ENCODE measurements around the gene DOCK6. TPM values are rescaled to one million over a fixed set of nuclear protein-coding genes. Genes with fewer than 3 reads are reported as not detected.

DOCK6 gene
- total and polyA plus RNA-seq, 2 of the 13 experiments (the other 11 are each of a cell fraction or from before 2014, with no cell fraction given): 5.4 to 38.1 TPM

DNA sequence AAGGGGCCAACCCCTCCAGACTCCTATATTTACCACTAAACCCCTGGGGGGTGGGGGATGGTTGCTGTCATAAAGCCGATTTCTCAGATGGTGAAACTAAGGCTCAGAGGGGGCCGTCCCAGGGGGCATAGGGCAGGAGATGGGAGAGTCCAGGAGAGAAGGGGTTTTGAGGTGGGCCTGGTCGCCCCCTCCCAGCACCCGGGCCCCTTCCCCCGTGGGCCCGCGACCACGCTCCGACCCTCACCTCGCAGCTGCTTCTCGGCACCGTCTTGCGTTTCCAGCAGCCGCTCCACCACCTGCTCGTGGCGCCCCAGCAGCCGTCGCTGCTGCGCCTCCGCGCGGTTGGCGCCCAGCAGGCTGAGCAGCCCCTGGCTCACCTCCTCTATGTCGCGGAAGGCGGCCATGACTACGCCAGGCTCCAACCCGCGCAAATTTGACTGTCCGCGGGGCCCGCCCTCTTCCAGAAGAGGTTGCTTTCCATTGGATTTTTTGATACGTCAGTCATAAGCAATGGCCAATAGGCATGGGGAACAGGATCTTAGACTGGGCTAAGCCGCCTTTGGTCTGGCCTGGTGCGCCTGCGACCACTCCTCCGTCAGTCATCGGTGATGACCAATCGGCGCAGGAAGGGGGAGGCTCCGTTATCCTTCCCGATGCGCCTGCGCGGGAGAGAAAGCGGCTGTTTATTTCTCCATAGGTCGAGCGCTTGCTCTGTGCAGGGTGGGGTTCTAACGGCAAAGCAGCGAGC is 106.8 kb downstream of the DOCK6 start, which contains the start of gene SPC24 (continued):
- TF ChIP-seq MED8 (CRISPR knock-in tag; IDR thresholded peaks at IDR 0.05; ENCODE audit: insufficient replicate concordance): peak; percentile 51
- no peak for TF ChIP-seq MAFG (CRISPR knock-in tag; IDR thresholded peaks at IDR 0.05)
- no peak for TF ChIP-seq PRPF4 (IDR thresholded peaks at IDR 0.05; ENCODE audit: low read depth, low read length, poor library complexity, severe bottlenecking)
- TF ChIP-seq, protein P1, sequence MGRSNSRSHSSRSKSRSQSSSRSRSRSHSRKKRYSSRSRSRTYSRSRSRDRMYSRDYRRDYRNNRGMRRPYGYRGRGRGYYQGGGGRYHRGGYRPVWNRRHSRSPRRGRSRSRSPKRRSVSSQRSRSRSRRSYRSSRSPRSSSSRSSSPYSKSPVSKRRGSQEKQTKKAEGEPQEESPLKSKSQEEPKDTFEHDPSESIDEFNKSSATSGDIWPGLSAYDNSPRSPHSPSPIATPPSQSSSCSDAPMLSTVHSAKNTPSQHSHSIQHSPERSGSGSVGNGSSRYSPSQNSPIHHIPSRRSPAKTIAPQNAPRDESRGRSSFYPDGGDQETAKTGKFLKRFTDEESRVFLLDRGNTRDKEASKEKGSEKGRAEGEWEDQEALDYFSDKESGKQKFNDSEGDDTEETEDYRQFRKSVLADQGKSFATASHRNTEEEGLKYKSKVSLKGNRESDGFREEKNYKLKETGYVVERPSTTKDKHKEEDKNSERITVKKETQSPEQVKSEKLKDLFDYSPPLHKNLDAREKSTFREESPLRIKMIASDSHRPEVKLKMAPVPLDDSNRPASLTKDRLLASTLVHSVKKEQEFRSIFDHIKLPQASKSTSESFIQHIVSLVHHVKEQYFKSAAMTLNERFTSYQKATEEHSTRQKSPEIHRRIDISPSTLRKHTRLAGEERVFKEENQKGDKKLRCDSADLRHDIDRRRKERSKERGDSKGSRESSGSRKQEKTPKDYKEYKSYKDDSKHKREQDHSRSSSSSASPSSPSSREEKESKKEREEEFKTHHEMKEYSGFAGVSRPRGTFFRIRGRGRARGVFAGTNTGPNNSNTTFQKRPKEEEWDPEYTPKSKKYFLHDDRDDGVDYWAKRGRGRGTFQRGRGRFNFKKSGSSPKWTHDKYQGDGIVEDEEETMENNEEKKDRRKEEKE (IDR thresholded peaks at IDR 0.05): no peak
- TF ChIP-seq KDM2A (CRISPR knock-in tag; IDR thresholded peaks at IDR 0.05; ENCODE audit: borderline replicate concordance, low read depth): peak; percentile 77; the same call in 1 of the 2 replicates
- peak; percentile 71; the same call in 1 of the 2 replicates for TF ChIP-seq EEA1 (CRISPR knock-in tag; IDR thresholded peaks at IDR 0.05; ENCODE audit: borderline replicate concordance)
- no peak for TF ChIP-seq PHF21A (CRISPR knock-in tag; IDR thresholded peaks at IDR 0.05)
- no peak for TF ChIP-seq ZNF703 (CRISPR knock-in tag; IDR thresholded peaks at IDR 0.05; ENCODE audit: borderline replicate concordance)
- no peak for TF ChIP-seq SRF (IDR thresholded peaks at IDR 0.05; ENCODE audit: low read depth, low read length)
- no peak for TF ChIP-seq KLF11 (CRISPR knock-in tag; IDR thresholded peaks at IDR 0.05)
- TF ChIP-seq, protein P2, sequence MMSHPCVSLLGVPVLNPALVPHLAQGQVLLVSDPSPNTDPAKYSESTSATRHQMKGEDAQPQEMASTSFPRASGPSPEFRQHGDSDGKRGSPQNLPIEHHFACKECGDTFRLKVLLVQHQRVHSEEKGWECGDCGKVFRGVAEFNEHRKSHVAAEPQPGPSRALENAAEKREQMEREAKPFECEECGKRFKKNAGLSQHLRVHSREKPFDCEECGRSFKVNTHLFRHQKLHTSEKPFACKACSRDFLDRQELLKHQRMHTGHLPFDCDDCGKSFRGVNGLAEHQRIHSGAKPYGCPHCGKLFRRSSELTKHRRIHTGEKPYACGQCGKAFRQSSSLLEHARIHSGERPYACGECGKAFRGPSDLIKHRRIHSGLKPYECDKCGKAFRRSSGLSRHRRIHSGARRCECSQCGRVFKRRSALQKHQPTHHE (CRISPR knock-in tag; IDR thresholded peaks at IDR 0.05; ENCODE audit: borderline replicate concordance): no peak; the same call in 1 of the 2 replicates
- TF ChIP-seq MTF1 (CRISPR knock-in tag; IDR thresholded peaks at IDR 0.05): no peak
- TF ChIP-seq ZNF138 (CRISPR knock-in tag; IDR thresholded peaks at IDR 0.05; ENCODE audit: low read depth): 0 out of 2 replicates have a peak, but pooled peaks have one; percentile 60
- TF ChIP-seq IRF2 (CRISPR knock-in tag; IDR thresholded peaks at IDR 0.05): no peak
- peak; percentile 75 to 76 for TF ChIP-seq POLR2A (IDR thresholded peaks at IDR 0.05; ENCODE audit: insufficient read depth in 1 of 2, low read depth in 2 of 2, low read length in 2 of 2)
- TF ChIP-seq DNMT1 (CRISPR knock-in tag; IDR thresholded peaks at IDR 0.05): peak; percentile 78; the same call in 1 of the 2 replicates
- TF ChIP-seq ASH2L (IDR thresholded peaks at IDR 0.05; ENCODE audit: insufficient read length, low read depth, low read length): no peak
- TF ChIP-seq, protein P3, sequence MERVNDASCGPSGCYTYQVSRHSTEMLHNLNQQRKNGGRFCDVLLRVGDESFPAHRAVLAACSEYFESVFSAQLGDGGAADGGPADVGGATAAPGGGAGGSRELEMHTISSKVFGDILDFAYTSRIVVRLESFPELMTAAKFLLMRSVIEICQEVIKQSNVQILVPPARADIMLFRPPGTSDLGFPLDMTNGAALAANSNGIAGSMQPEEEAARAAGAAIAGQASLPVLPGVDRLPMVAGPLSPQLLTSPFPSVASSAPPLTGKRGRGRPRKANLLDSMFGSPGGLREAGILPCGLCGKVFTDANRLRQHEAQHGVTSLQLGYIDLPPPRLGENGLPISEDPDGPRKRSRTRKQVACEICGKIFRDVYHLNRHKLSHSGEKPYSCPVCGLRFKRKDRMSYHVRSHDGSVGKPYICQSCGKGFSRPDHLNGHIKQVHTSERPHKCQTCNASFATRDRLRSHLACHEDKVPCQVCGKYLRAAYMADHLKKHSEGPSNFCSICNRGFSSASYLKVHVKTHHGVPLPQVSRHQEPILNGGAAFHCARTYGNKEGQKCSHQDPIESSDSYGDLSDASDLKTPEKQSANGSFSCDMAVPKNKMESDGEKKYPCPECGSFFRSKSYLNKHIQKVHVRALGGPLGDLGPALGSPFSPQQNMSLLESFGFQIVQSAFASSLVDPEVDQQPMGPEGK (CRISPR knock-in tag; IDR thresholded peaks at IDR 0.05): 0 out of 2 replicates have a peak, but pooled peaks have one; percentile 19
- TF ChIP-seq MTF2 (CRISPR knock-in tag; IDR thresholded peaks at IDR 0.05; ENCODE audit: borderline replicate concordance): no peak
- TF ChIP-seq HDAC1 (CRISPR knock-in tag; IDR thresholded peaks at IDR 0.05): peak; percentile 94
- TF ChIP-seq, protein P4, sequence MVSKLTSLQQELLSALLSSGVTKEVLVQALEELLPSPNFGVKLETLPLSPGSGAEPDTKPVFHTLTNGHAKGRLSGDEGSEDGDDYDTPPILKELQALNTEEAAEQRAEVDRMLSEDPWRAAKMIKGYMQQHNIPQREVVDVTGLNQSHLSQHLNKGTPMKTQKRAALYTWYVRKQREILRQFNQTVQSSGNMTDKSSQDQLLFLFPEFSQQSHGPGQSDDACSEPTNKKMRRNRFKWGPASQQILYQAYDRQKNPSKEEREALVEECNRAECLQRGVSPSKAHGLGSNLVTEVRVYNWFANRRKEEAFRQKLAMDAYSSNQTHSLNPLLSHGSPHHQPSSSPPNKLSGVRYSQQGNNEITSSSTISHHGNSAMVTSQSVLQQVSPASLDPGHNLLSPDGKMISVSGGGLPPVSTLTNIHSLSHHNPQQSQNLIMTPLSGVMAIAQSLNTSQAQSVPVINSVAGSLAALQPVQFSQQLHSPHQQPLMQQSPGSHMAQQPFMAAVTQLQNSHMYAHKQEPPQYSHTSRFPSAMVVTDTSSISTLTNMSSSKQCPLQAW (CRISPR knock-in tag; IDR thresholded peaks at IDR 0.05): no peak
- TF ChIP-seq CC2D1A (CRISPR knock-in tag; IDR thresholded peaks at IDR 0.05): 0 out of 2 replicates have a peak, but pooled peaks have one; percentile 63

All from HepG2 (cell line).